ENCODE measurements around the gene CORO7.

- TF ChIP-seq CTCF (IDR thresholded peaks at IDR 0.05; ENCODE audit: low read depth, low read length) (no peak), EZH2phosphoT487 (IDR thresholded peaks at IDR 0.05; ENCODE audit: low read depth) (no peak)
Measured at GRCh38 chr16:4450430-4450829, 34.0 kb upstream of the CORO7 start.

Measured in OCI-LY3 (cell line).